ENCODE data around the gene LRRC8D.
A peak's percentile ranks its signal among the peaks of the same experiment; 100 is the strongest.

The LRRC8D gene

GRCh38 chr1:89807503-89807902 lies 13.3 kb upstream of the LRRC8D start:
- DNase-seq: no peak

GRCh38 chr1:89807983-89808382 lies 12.8 kb upstream of the LRRC8D start:
- no peak for DNase-seq

GRCh38 chr1:89808441-89809117 lies 12.3 kb upstream of the LRRC8D start:
- DNase-seq: no peak

- no peak for DNase-seq
Measured at GRCh38 chr1:89809556-89809955, 11.3 kb upstream of the LRRC8D start.

GRCh38 chr1:89810302-89810701 lies 10.5 kb upstream of the LRRC8D start:
- DNase-seq: no peak

GRCh38 chr1:89810880-89811279 lies 10.0 kb upstream of the LRRC8D start:
- no peak for DNase-seq

- peak in 4 of 56 donors; percentile 3 to 10 (median 9) for DNase-seq
Measured at GRCh38 chr1:89812992-89813391, 7.8 kb upstream of the LRRC8D start.

GRCh38 chr1:89815040-89815439 lies 5.8 kb upstream of the LRRC8D start:
- DNase-seq: no peak

GRCh38 chr1:89815611-89816010 lies 5.2 kb upstream of the LRRC8D start:
- no peak for DNase-seq

GRCh38 chr1:89816366-89816765 lies 4.5 kb upstream of the LRRC8D start:
- DNase-seq: no peak

GRCh38 chr1:89821322-89822108 lies 683 bp downstream of the LRRC8D start:
- peak in 32 of 56 donors; percentile 13 to 62 (median 44) for DNase-seq

GRCh38 chr1:89822109-89822962 lies 1.5 kb downstream of the LRRC8D start:
- DNase-seq: no peak

GRCh38 chr1:89822999-89823628 lies 2.3 kb downstream of the LRRC8D start:
- DNase-seq: no peak

GRCh38 chr1:89823679-89824292 lies 3.0 kb downstream of the LRRC8D start:
- no peak for DNase-seq

GRCh38 chr1:89826594-89826993 lies 5.8 kb downstream of the LRRC8D start:
- no peak for DNase-seq

- no peak for DNase-seq
Measured at GRCh38 chr1:89827330-89827729, 6.5 kb downstream of the LRRC8D start.

GRCh38 chr1:89827902-89828301 lies 7.1 kb downstream of the LRRC8D start:
- no peak for DNase-seq

GRCh38 chr1:89829186-89829585 lies 8.4 kb downstream of the LRRC8D start:
- DNase-seq: no peak

GRCh38 chr1:89831462-89832120 lies 10.8 kb downstream of the LRRC8D start:
- peak in 40 of 56 donors; percentile 11 to 65 (median 32) for DNase-seq

- peak in 14 of 56 donors; percentile 3 to 39 (median 20) for DNase-seq
Measured at GRCh38 chr1:89832496-89833127, 11.8 kb downstream of the LRRC8D start.

Measured in nucleus accumbens (tissue), 56 donors.